Activated CD4-positive, CD25-positive, alpha-beta regulatory T cell (primary cell): Measurements from ENCODE around the gene ENDOD1.

Experiments
- DNase-seq, 4 experiments: peaks; one replicate each; lab custom pipeline; 2025; lab: John Stamatoyannopoulos, UW

The ENDOD1 gene

DNA sequence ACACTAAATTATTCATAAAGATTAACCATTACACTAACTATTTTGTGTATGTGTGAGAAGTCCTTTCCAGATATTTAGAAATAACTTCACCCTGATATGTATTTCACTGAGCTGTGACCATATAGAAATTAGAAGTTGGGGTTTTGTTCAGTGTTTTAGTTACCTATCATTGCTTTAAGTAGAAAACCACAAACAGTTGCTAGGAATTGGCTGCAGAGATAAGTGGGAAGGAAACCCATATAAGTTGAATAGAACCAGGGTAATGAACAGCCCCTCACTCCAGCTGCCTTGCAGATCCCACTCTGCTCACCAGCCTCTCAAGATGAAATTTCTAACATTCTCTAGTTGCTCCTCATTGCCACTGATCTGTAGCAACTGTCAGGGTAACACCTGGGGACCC, 12.7 kb upstream of the ENDOD1 start:
- no peak for DNase-seq

DNA sequence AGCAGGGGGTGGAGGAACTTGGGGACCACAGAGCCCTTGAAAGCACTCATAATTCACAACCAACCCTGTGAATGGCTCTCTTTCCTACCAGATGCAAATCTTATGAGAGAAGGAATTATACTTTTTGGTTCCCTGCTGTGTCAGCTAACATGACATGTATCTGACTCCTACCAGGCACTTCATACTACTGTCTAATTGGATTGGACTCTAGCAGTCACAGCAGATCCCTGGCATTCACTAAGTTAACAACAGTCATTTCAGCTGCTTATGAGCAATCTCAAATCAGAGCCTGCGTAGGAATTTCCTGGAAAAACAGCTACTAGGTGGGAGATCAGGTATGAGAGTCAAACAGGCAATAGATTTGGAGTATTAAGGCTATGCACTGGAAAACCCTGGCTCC, 11.1 kb upstream of the ENDOD1 start:
- no peak for DNase-seq

- DNase-seq = no peak
These were observed 8.6 kb upstream of the ENDOD1 start for GRCh38 chr11:95081010-95081409.

DNA sequence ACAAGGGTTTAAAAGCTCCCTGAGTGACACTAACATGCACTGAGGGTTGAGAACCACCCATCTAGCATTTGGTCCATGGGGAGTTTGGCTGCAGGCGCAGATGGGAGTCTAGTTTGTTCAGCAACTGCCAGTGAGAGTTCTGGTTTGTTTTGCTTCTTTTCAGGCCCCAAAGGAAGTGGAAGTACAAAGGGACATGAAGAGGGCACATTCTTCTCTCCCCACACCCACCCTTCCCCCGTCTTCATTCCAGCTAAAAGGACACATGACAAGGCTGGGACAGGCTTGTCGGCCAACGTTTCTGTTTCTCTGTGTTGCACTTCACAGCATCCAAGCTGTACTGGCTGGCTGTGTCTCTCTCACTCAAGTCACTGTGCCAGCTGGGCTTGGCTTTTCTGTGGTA, 8.2 kb upstream of the ENDOD1 start:
- DNase-seq = no peak

GRCh38 chr11:95082576-95083001, 7.1 kb upstream of the ENDOD1 start:
- no peak for DNase-seq

- no peak for DNase-seq
These were observed 5.1 kb upstream of the ENDOD1 start for GRCh38 chr11:95084509-95084908.

DNA sequence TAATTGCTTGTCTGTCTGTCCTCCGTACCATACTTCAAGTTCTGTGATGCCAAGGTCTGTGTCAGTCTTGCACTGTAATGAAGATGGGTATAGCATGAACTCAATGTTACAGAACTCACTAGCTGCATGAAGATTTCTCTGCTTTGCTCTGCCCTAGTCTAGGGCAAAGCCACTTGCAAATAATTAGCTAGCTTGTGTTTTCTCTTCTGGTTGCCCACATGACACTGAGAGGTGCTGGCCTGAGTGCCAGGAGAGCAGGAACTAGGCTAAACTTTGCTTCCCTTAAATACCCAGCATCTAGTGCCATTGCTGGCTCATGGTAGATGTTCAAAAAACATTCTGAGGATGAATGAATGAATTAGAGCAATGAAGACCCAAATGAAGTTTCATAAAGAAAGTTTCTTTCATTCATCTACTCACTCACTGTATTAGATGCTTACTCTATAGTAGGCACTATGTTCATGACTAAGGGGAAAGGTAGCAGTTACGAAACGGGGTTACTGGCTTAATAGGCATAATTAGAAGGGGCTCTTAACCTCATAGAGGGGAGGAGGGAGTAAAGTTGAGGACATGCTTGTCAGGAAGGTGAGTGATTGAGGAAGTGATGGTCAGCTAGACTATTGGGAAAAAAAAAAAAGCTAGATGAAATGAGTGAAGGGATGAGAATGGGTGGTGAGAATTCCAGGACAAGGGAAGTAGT, 4.4 kb upstream of the ENDOD1 start:
- no peak for DNase-seq

- no peak for DNase-seq
These were observed 3.5 kb upstream of the ENDOD1 start for GRCh38 chr11:95086151-95086550.

DNA sequence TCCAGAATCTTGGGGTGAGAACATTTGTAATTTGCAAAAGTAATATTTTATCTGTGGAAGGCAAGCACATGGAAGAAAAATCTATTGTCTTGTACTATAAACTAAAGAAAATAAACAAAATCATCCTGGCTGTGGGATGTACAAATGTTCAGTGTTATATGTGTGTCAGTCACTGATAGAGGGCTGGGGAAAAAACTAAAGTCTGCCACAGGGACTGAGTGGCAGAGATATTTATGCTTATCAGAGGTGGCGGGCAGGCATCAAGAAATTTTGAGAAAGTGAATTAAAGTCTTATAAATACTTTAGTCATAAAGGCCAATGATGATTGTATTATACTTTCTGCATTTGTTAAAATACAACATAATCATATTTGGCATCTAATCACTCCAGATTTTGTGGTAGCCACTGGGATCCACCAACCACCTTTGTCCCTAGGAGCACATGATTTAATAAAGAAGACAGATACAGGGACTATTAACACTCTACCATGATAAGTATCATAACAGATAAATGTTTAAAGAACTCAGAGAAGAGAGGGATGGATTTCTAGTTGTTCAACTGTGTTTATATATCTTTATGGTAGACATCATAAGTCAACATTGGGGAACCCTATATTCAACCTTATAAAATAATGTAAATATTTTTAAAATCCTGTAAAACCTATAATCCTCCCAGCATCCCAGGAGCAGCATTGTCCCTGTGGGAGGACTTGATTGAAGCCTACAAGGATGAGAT, 2.6 kb upstream of the ENDOD1 start:
- DNase-seq = no peak

- DNase-seq = peak in 1 of 4 experiments; percentile 76
These were observed 563 bp upstream of the ENDOD1 start for GRCh38 chr11:95088946-95089619.

DNA sequence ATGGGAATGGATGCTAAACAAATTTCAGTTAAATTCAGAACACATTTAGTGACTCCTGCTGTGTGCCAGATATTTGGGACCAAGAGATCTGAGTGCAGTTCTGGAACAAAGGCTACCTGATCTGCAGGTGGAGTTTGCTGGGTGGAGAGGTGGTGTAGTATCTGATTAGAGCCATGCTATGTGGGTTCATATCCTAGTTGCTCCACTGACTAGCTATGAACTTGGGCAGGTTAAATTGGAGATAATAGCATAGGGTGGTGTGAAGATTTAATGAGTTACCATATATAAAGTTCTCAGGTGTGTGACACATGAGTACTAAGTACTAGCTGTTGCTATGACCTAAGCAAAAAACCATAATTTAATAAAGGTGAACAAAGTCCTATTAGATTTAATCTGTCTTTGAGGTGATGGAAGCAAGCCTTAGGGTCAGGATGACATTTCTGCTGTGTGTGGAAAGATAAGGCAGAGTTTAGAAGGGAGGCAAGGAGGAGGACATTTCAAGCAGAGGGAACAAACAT, 2.1 kb downstream of the ENDOD1 start:
- DNase-seq = no peak

DNA sequence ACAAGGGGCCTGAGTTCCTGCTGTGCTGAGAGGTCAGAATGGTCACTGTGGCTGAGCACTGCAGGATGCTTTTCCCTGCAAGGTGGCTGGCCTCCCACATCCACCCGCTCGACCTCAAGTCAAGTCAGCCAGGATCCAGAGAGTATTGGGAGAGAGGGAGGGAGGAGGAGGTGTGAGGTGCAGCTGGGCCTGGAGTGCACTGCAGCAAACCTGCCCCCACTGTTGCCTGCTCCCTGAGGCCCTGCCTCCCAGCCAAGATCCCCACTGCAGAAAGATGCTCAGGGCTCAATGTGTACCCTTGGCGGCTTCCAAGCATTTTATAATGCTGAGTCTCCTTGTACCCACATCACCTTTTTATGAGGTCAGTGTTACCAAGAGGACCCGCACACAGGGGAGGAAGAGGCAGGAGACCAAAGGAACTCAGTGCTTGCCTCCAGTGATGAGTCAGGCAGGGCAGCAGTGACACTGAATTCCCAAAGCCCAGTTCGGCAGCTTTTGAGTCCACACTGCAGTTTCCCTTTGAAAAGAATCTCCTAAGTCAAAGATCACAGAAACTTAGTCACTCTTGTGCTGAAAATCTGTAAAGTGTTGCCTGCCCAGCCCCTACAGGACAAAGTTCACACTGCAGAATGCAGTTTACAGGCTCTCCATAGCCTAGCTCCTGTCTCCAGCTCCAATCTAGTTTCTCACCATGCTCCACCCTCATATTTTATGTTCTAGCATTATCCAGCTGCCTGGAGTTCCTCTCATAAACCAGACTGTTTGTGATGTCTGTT, 3.1 kb downstream of the ENDOD1 start:
- DNase-seq = no peak

GRCh38 chr11:95093548-95093947, 3.9 kb downstream of the ENDOD1 start:
- DNase-seq = no peak

- DNase-seq = no peak
These were observed 6.4 kb downstream of the ENDOD1 start for GRCh38 chr11:95095858-95096587.

- DNase-seq = no peak
These were observed 7.6 kb downstream of the ENDOD1 start for GRCh38 chr11:95097209-95097608.

GRCh38 chr11:95098826-95099225, 9.2 kb downstream of the ENDOD1 start:
- DNase-seq = no peak

- DNase-seq = no peak
These were observed 10.6 kb downstream of the ENDOD1 start for GRCh38 chr11:95100191-95100648.

- DNase-seq = no peak
These were observed 11.3 kb downstream of the ENDOD1 start for GRCh38 chr11:95100856-95101507.

GRCh38 chr11:95101935-95102334, 12.3 kb downstream of the ENDOD1 start:
- DNase-seq = no peak

GRCh38 chr11:95102733-95103132, 13.1 kb downstream of the ENDOD1 start:
- DNase-seq = no peak

DNA sequence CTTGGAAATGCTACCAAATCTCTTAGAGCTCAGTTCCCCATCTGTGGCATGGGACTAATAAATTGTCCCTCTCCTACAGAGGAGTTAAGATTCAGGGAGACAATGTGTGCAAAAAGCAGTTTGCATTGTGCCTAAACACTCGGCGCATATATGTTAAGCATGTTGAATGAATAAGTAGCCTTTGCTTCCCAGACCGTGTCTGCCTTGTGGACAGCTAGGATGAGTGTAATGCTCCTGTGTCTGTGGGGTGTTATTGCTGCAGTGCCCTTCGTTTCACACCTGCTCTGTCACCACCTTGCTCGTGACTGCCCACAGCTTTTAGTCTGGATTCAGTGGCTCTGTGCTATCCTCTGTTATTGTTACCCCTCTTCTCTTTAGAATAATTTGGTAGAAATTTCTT, 14.1 kb downstream of the ENDOD1 start:
- no peak for DNase-seq
